Right atrium auricular region (tissue), 2 donors: ENCODE measurements around the gene RAB6B. TPM values are rescaled to one million over a fixed set of nuclear protein-coding genes. Genes with fewer than 3 reads are reported as not detected.

ENCODE experiments used
- DNase-seq: peaks from one replicate; pipeline ENCODE4 v3.0.0-alpha.2; 2019; ENCODE audit warnings: low spot score
- H3K27ac ChIP-seq, 2 donors: fragments of 200-600 bp; sonication (generic); 1 replicate in 1 of 2; 2 replicates in 1 of 2; pipeline ENCODE4 v1.5.1; 2016 to 2019
- H3K27me3 ChIP-seq, 2 donors: fragments of 200-600 bp; sonication (generic); one replicate each; pipeline versions ENCODE4 v1.5.1 to v1.6.0; 2017 to 2019
- H3K36me3 ChIP-seq: fragments of 200-600 bp; sonication (generic); one replicate; pipeline ENCODE4 v1.5.1; 2016
- H3K4me1 ChIP-seq, 2 donors: fragments of 200-600 bp; sonication (generic); one replicate each; pipeline versions ENCODE4 v1.5.1 to v1.6.0; 2017 to 2019
- H3K4me3 ChIP-seq, 2 donors: fragments of 200-600 bp; sonication (generic); 1 replicate in 1 of 2; 2 replicates in 1 of 2; pipeline ENCODE4 v1.5.1; 2017 to 2019; ENCODE audit warnings: mild to moderate bottlenecking in 1 of 2, moderate library complexity in 1 of 2
- H3K9me3 ChIP-seq, 2 donors: fragments of 200-600 bp; sonication (generic); one replicate each; pipeline ENCODE4 v1.5.1; 2019
- total RNA-seq, 2 donors: library from RNA; depleted of rRNA; stranded (reverse); fragments of >200 nt; gene quantifications; one replicate each; pipeline ENCODE4 v1.1.0, GENCODE V29; 2016
- TF ChIP-seq, protein P1 (sequence below), 2 donors: fragments of 200-600 bp; sonication (generic); IDR thresholded peaks; one replicate each; pipeline ENCODE4 v1.5.1; 2019; ENCODE audit warnings: antibody characterized with exemption in 2 of 2

The RAB6B gene
- total RNA-seq, 2 donors from 2014 or later = 9.5 to 11.5 TPM

DNA sequence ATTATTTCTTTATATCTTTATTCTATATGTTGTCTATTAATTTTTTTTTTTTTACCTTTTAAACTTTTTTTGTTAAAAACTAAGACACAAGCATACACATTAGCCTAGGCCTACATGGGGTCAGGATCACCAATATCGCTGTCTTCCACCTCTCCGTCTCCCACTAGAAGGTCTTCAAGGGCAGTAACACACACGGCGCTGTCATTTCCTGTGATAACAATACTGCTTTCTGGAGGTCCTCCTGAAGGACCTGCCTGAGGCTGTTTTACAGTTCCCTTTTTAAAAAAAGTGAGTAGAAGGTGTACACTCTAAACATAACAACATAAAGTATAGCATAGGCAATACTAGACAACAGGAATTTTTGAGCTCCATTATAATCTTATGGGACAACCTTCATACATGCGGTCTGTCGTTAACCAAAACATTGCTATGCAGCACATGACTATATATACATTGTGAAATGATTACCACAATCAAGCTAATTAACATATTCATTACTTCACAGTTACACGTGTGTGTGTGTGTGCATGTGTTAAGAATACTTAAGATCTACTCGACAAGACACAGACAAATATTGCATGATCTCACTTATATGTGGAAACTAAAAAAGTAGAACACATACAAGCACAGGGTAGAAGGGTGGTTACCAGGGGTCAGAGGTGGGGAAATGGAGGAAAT lies 20.8 kb downstream of the RAB6B start:
- Histone ChIP-seq H3K36me3 (no peaks in the 10 kb centered on the region), H3K9me3 (peaks cover 0 to 11% of the 10 kb centered on the region in 2 donors), H3K27me3 (no peaks in the 10 kb centered on the region), H3K4me1 (no peaks in the 10 kb centered on the region), H3K4me3 (no peak overlapping the region), H3K27ac (no peak overlapping the region)
- DNase-seq = no peak
- TF ChIP-seq, protein P1, sequence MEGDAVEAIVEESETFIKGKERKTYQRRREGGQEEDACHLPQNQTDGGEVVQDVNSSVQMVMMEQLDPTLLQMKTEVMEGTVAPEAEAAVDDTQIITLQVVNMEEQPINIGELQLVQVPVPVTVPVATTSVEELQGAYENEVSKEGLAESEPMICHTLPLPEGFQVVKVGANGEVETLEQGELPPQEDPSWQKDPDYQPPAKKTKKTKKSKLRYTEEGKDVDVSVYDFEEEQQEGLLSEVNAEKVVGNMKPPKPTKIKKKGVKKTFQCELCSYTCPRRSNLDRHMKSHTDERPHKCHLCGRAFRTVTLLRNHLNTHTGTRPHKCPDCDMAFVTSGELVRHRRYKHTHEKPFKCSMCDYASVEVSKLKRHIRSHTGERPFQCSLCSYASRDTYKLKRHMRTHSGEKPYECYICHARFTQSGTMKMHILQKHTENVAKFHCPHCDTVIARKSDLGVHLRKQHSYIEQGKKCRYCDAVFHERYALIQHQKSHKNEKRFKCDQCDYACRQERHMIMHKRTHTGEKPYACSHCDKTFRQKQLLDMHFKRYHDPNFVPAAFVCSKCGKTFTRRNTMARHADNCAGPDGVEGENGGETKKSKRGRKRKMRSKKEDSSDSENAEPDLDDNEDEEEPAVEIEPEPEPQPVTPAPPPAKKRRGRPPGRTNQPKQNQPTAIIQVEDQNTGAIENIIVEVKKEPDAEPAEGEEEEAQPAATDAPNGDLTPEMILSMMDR (IDR thresholded peaks at IDR 0.05) = no peak

- Histone ChIP-seq H3K4me1 (peaks cover 0 to 2% of the 10 kb centered on the region in 2 donors), H3K9me3 (peaks cover 0 to 11% of the 10 kb centered on the region in 2 donors), H3K36me3 (no peaks in the 10 kb centered on the region), H3K27me3 (no peaks in the 10 kb centered on the region), H3K4me3 (no peak overlapping the region), H3K27ac (no peak overlapping the region)
- no peak for DNase-seq
- TF ChIP-seq, protein P1 (IDR thresholded peaks at IDR 0.05) = no peak
Measured at GRCh38 chr3:133874344-133874743, 21.3 kb downstream of the RAB6B start.

- H3K9me3 ChIP-seq = no peaks in the 10 kb centered on the region
- no peaks in the 10 kb centered on the region for H3K27me3 ChIP-seq
- TF ChIP-seq, protein P1 (IDR thresholded peaks at IDR 0.05) = no peak
- no peak for DNase-seq
- no peaks in the 10 kb centered on the region for H3K36me3 ChIP-seq
- H3K4me1 ChIP-seq = peaks cover 0 to 11% of the 10 kb centered on the region in 2 donors
- H3K4me3 ChIP-seq = no peak overlapping the region
- H3K27ac ChIP-seq = no peak overlapping the region
Measured at GRCh38 chr3:133872781-133873180, 22.9 kb downstream of the RAB6B start.

DNA sequence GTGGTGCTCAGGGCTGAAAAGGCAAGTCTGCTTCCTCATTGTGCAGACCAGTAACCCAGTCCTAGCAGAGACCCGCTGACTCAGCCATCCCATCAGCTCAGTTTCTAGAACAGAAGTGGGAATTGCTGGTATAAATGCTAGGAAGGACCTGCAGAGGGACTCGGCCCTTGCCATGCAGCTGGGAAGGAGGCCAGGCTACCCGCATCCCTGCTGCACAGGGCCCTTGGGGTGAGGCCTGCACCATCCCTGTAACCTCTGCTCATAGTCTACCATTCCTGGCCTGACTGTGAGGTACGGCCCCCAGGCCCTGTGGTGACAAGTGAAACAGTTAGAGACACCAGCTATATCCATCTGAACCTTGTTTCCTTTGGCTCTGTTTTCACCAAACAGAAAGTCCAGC lies 23.5 kb downstream of the RAB6B start:
- H3K36me3 ChIP-seq = no peaks in the 10 kb centered on the region
- no peaks in the 10 kb centered on the region for H3K9me3 ChIP-seq
- DNase-seq = no peak
- H3K27me3 ChIP-seq = no peaks in the 10 kb centered on the region
- no peak overlapping the region for H3K4me3 ChIP-seq
- peaks cover 0 to 11% of the 10 kb centered on the region in 2 donors for H3K4me1 ChIP-seq
- no peak overlapping the region for H3K27ac ChIP-seq
- TF ChIP-seq, protein P1 (IDR thresholded peaks at IDR 0.05) = no peak

DNA sequence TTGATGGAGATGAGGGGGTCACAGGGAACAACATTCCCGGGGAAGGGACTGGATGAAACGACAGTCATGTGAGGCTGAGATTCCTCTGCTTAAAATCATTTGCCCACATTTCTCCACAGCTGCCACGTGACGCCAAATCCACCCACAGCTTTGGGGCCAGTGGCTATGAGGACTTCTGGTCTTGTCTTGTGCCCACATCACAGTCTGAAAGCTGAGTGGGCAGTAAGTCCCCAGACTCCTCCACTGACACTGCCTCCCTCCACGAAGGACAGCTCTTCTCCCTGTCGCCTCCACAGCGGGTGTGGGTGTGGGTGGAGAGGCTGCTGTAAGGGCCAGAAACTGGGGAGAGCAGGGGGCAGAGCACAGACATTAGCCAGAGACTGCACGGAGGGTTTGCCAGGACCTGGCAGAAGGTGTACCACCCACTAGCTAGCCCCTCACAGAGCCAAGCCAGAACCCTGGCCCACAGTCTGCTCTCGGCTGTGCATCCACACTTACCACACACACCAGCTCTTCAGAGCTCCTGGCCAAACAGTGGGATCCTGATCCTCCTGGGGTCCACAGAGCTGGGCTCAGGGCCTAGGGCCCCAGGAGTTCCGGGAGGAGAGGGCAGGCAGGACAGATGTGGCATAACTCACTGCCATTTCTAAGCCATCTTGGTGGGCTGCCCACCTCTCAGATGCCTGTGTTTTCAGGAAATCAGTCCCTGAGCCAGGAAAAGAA lies 24.2 kb downstream of the RAB6B start:
- H3K4me3 ChIP-seq = no peak overlapping the region
- DNase-seq = no peak
- TF ChIP-seq, protein P1 (IDR thresholded peaks at IDR 0.05) = no peak

More for the DNA sequence above, 24.2 kb downstream of the RAB6B start:
- Histone ChIP-seq H3K9me3 (no peaks in the 10 kb centered on the region), H3K4me1 (peaks cover 0 to 11% of the 10 kb centered on the region in 2 donors), H3K27me3 (no peaks in the 10 kb centered on the region), H3K36me3 (no peaks in the 10 kb centered on the region), H3K27ac (no peak overlapping the region)
